ENCODE measurements around the gene GMDS.

GRCh38 chr6:1577146-1577680 is 668.2 kb downstream of the GMDS start:
- TF ChIP-seq CTCF (conservative IDR thresholded peaks at IDR 0.05 in 1 of 2, IDR thresholded peaks at IDR 0.05 in 1 of 2; ENCODE audit: low read depth in 1 of 2, low read length in 2 of 2), result no peak
- no peak for TF ChIP-seq EZH2 (IDR thresholded peaks at IDR 0.05; ENCODE audit: low read length, missing control alignments)

Data from fibroblast of lung (primary cell).